HG03442 (cell line): Measurements from ENCODE around the gene MALAT1.
"Not testable (repeated sequence)": the region's sequence is repeated elsewhere in the genome, so short reads cannot be mapped to it uniquely, and the experiment has no call there.

Experiments used
- ATAC-seq: cut with Tn5 transposase; IDR thresholded peaks from one replicate; pipeline ENCODE4 v1.9.1; 2021; ENCODE audit warnings: mild to moderate bottlenecking, moderate library complexity; ENCODE audit not compliant: unreplicated experiment

MALAT1 gene

GRCh38 chr11:65497141-65498041 lies 1.5 kb upstream of the MALAT1 start:
- ATAC-seq, result peak; percentile 67

- ATAC-seq, result no peak
Observed at GRCh38 chr11:65498042-65498726, 661 bp upstream of the MALAT1 start.

- no peak for ATAC-seq
Observed at GRCh38 chr11:65498727-65498976, 193 bp upstream of the MALAT1 start.

- ATAC-seq, result no peak
Observed at GRCh38 chr11:65499713-65500386, 1.0 kb downstream of the MALAT1 start.

- ATAC-seq, result no peak
Observed at GRCh38 chr11:65500387-65501185, 1.7 kb downstream of the MALAT1 start.

GRCh38 chr11:65501186-65501471 lies 2.3 kb downstream of the MALAT1 start:
- ATAC-seq, result no peak

- ATAC-seq, result no peak
Observed at GRCh38 chr11:65501472-65502273, 2.8 kb downstream of the MALAT1 start.

GRCh38 chr11:65502274-65502554 lies 3.4 kb downstream of the MALAT1 start:
- ATAC-seq, result no peak

- ATAC-seq, result no peak
Observed at GRCh38 chr11:65502555-65503367, 3.9 kb downstream of the MALAT1 start.

- no peak for ATAC-seq
Observed at GRCh38 chr11:65503368-65503948, 4.6 kb downstream of the MALAT1 start.

GRCh38 chr11:65503949-65504673 lies 5.3 kb downstream of the MALAT1 start:
- no peak for ATAC-seq

- no peak for ATAC-seq
Observed at GRCh38 chr11:65504674-65505465, 6.0 kb downstream of the MALAT1 start.

- no peak for ATAC-seq
Observed at GRCh38 chr11:65505466-65506289, 6.8 kb downstream of the MALAT1 start.

GRCh38 chr11:65506290-65506771 lies 7.5 kb downstream of the MALAT1 start:
- no peak for ATAC-seq

GRCh38 chr11:65506772-65507505 lies 8.1 kb downstream of the MALAT1 start:
- ATAC-seq, result peak; percentile 26

- not testable (repeated sequence) for ATAC-seq
Observed at GRCh38 chr11:65512311-65512710, 13.5 kb downstream of the MALAT1 start.
